GM21360 (cell line): Measurements from ENCODE around the gene ATP7B.

Experiments
- ATAC-seq: cut with Tn5 transposase; IDR thresholded peaks from one replicate; pipeline ENCODE4 v1.9.1; 2021; ENCODE audit warnings: mild to moderate bottlenecking, moderate library complexity; ENCODE audit not compliant: unreplicated experiment

Gene ATP7B

DNA sequence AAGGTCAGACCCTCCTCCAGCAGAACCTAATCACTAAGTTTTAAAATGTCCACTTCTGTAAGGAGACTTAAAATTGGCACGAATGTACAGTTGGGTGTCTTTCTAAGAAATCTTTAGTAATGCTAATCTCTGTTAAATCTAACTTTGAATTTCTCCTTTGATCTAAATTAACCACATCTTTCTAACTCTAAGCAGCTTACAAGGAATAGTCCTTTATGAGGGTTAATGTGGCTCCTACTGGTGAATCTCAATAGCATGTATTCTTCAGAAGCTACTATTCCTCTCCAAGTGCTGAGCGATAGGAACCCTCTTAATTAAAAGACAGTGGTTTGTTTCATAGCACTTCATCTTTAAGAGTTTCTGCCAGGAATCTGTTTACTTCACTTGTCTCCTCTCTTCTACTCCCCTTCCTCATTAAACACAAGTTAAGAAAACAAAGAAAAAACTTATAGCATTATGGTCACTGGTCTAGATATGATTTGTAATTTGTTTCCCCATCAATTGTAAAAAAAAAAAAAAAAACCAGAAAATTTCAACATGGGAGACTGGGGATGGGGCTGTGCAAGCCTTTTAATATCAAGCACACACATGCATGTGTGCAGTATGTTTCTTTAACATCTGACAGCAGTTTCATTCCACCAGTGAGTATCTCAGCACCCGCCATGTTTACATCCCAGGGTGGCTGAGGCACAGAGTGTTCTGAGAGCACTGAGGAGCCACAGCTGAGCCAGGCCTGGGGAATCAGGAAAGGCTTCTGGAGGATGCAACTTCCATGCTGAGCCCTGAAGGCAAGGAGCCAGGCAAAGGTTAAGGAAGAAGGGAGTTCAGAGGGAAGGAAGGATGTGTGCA lies 57.7 kb downstream of the ATP7B start:
- no peak for ATAC-seq

DNA sequence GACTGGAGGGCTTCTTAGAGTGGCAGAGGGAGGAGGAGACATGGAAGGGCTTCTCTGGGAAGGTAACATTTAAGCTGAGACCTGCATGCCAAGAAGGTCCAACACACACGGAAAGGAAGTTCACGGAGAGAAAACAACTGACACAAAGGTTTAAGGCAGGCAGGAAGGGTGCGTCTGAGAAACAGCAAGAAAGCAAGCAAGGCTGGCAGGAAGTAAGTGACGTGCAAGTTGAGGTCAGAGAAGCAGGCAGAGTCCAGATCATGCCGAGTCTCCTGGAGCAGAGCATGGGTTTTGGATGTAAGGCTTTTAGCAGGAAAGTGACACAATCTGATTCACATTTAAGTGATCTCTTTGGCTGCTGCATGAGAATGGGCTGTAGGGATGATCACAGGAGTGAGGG lies 60.5 kb downstream of the ATP7B start:
- ATAC-seq: no peak

DNA sequence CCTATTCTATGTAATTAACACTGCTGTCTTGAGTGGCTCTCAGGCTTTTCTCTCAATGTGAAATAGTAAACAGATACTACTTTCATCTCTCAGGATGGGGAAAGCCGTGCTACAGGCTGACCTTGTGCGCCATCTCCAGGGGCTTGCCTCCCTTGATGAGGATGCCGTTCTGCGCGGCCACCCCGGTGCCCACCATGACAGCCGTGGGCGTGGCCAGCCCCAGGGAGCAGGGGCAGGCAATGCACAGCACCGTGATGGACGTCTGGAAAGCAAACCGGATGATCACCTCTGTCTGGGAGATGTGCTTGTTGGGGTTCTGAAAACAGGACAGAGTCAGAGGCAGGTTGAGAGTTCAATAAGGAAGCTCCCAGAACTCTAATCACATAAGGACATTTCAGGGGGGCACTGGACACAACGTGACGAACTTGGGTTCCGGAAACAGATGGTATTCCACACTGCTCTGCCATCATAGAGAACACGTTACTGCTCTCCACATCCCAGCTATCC lies 65.0 kb downstream of the ATP7B start:
- ATAC-seq: no peak

DNA sequence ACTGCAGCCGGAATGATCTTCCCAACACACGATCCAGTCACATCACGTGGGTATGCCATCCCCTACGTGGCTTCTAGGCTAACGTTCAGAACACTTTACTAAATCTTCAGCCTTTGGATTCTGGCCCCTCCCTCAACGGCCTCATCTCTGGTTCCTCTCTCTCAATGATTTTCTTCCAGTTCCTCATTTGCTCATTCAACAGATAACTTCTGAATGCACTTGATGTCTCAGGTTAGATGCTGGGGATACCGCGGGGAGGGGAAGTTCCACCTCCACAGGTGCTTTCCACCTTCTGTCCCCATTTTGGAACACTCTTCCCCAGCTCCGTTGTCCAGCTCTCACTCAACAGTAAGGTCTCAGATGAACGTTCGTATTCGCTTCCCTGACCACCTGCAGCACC lies 66.1 kb downstream of the ATP7B start:
- ATAC-seq: peak; percentile 78

DNA sequence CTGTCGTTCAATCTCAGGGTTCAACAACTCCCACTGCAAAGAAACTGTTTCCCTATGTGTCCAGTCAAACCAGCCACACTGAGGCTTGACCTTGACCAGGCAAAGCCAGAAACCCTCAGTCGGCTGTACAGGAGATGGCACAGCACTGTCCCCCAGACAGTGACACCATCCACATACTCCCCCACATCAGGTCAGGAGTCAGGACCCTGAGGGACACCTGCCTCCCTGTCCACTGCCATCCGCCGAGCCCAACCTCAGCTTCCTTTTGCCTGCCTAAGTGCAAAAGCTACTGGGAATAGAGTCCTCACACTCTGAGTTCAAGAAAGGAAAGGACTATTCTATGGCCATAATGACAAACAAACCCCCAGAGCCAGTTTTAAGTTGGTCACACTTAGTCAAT lies 66.8 kb downstream of the ATP7B start:
- no peak for ATAC-seq

DNA sequence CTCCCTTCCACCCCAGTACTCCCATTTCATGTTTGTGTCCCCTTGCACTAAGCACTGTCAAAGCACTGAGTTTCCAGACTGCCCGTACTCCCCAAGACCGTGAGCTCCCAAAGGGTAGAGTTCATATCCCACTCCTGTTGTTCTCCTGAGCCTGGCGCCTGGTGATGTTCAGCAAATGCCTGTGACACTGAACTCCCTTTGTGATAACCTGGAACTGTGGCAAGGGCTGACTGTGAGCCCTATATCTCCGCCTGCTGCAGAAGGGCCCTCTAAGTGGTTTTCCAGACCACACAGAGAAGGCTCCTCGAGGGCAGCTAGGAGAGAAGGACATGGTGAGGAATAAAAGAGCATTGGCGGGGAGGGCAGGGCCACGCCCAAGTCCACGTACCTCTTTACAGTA lies 67.5 kb downstream of the ATP7B start:
- no peak for ATAC-seq

DNA sequence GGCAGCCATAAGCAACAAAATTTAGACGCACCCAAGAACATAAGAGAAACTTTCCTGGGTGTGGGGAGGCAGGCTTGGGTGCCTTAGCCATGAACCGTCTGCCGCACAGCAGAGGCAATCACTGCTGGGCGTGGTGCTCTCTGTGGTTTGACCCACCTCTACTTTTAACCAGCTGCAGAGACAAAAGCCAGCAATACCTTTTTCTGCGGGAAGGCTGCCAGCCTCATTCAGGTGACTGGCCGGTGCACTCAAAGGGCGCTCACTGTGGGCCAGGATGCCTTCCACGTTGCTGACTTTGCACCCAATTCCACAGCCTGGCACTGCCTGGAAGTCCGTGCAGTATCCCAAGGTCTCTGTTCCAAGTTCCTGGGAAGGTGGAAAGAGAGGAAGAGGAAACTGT lies 69.1 kb downstream of the ATP7B start:
- ATAC-seq: no peak

DNA sequence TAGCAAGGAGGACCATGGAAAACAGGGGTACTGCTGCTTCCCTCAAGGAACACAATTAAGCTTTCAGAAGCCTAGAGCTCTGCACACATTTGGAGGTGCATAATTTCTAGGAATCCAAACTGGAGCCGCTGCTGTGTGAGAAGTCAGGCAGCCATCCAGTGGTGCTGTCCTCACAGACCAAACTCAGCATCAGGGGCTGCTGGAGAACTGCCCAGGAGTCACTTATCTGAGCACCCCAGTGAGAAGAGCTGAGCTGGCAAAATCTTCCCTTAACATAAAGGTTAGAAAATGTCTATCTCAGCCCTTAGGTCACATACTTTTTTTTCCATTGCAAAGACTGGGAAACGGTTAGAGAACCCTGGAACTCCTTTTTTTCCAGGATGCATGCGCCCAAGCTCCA lies 72.8 kb downstream of the ATP7B start:
- no peak for ATAC-seq

DNA sequence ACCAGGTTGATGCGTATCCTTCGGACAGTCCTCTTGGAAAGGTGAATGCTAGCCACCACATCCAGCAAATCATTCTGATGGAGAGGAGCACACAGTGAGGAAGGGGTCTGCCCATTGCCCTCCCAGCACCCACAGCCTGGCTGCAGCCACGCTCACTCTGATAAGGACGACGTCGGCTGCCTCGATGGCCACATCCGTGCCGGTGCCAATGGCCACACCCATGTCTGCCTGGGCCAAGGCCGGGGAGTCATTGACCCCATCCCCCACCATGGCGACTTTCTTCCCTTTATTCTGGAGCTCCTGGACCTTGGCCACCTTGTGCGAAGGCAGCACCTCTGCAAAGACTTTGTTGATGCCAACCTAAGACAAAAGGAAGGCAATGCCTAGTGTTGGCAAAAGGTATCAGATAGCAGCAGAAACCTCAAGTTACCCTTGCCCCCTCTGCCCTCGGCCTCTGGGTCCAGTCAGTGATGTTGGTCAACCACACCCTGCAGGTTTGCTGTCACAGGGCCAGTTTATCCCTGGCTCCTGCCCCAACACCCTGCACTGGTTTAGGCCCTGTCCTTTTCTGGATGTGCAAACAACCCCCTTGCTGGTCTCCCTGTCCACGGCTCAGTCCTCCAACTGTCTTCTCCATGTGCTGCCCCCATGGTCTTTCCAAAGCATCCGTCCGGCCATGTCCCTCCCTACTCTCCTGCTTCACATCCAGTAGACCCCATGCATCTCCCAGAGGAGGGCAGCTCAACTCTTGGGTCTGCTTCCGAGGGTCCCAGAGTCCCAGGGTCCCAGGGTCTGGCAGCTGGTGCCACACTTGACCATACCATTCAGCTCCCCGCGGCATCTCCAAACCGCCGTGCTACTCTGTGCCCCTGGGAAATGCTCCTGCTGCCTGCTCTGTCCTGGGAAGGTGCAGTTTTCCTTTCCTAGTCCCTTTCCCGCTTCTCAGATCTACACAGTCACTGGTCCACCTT lies 73.6 kb downstream of the ATP7B start:
- no peak for ATAC-seq

DNA sequence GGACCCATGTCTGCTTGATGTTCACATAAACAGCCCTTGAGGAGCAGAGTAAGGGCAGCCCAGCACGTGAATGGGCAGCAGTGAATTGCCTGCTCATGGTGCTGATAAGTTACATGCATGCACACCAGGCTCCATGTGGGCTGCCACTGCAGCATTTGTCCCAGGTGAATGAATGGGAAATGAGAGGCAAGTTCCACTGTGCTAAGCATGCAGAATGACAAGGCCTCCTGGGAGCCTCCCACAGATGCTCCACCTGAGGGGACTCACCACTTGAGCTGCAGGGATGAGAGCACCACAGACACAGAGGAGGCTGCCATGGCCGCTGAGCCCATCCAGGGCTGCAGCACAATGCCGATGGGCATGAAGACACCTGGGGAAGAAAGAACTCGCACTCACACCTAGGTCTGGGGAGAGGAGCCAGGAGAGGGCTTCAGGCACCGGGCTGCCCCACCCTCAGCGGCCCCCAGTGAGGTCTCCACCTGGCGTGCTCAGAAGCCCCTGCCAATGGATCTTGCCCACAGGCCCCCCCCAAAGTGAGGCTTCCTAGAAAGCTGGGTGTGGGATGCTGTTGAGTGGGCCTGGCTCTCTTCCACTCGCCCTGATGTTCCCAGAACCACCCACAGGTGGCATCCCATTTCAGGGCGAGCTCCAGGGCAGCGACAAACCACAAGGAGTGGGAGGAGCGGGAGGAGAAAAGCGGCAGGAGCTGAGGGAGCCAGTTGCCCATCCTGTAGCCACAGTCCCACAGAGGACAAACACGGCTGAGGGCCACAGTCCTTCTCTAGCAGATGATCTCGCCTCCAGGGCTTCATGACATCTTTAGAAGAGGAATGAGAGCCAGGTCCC lies 75.7 kb downstream of the ATP7B start:
- no peak for ATAC-seq

DNA sequence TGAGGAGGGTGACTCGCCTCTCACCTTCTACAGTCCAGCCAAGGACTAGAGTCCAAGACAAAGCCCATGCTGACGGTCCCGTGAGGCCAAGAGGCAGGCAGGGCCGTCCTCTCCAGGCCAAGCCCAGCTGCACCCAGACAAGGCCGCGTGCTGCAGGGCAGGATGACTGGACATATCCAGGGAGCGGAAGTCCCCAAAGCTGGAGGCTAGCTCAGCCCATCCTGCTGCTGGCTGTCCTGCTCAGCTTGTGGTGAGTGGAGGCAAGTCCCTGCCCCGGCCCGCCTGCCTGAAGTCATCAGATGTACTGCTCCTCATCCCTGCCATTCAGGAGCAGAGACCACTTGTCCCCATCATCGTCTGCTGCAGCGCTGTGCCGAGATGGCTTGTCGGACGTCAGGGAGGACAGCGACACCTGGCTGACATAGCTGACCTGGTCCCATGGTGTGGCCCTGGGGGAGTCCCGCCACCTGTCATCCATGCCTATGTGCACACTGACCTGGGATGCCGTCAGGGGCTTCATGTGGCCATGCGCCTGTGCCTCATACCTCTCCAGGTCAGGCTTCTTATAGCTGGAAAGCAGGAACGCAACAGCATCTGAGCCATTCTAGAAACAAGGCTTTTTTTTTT lies 76.7 kb downstream of the ATP7B start:
- no peak for ATAC-seq

DNA sequence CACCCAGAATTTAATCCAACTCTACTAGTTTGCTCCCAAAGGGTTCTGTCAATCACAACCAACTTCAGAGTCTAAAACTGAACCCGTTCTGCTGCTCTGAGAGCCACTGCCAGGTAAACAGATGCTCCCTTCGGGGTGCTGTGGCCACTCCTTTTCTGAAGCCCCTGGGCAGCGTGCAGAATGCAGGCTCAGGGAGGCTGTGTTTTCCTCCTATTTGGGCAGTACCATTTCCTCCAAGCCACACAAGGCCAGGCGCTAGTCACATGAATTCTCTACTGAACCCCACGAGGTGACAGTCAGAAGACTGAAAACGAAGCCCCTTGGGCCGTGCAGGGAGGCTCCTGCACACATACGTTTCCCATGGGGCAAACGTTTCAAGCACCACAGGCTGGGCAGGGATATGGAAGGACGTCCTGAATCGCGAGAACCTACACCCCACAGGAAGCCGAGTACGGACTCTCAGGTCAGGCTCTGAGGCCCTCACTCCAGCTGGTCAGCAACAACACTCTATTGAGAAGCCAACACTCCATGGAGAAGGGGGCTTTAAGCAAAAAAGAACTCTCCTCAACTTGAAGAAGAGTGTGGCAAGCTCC lies 77.7 kb downstream of the ATP7B start:
- no peak for ATAC-seq

DNA sequence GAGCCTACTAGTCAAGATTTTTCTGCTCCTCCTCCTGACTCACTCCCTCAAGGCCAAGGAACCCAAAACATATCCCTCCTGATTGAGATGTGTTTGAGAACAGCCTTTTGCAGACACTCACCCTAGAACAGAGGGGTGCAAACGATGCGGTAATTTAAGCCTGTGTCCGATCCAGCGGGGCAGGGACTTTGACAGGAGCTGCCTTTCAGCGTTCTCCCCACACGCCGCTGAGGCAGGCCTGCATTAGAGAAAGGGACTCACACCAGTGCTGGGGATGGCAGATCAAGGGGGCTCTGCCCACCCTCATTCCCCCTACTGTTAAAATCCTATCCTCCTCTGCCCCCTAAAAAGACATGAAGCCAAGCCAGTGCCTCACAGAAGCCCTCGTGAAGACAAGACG lies 79.0 kb downstream of the ATP7B start:
- ATAC-seq: no peak

DNA sequence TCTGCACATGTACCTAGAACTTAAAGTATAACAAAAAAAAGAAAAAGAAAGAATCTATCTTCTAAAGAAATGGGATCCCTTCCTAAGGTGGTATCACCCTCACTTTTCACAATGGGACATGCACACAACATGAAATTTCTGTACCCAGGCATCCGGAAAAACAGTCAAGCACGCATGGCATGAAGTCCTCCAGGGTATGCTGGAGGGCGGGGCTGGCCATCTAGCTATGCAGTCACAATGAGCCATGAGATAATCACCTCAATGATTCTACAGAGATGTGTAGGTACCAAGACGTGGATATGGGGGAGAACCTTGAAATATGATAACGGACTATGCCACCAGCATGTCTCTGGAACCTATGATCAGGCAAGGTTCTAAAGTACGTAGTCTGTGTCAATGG lies 79.6 kb downstream of the ATP7B start:
- ATAC-seq: no peak

DNA sequence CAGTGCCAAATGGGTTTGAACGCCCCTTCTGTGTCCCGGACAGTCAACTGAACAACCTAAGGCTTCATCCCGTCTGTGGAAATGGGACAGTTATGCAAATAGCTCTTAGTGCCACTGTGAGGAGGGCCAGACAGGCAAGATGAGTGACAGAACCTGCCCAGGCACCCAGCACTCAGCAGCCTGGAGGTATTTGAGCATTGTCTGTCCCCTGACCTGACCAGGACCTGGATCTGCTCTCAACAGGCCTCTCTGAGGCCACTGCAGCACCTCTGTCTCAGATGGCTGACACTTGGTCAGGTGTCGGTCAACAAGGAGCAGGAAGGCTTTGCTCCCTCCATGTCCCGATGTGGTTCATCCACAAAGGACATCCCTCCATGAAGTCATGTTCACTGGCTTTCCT lies 81.6 kb downstream of the ATP7B start:
- no peak for ATAC-seq

DNA sequence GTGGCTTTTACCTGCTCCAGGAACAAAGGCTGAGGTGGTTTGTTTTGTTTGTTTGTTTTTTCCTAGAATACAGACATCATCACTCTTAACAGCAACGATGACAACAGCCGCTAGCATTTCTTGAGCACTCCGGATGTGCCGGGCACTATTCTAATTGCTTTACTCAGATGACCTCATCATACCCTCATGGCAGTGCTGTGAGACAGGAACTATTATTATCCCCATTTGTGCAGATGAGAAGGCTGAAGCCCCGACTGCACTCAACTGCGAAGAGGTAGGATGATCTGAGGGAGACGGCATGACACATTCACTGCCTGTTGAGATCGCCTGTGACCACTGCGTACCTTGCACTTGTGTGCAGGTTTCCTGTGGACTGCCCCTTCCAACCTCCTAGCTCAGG lies 83.0 kb downstream of the ATP7B start:
- peak; percentile 53 for ATAC-seq

DNA sequence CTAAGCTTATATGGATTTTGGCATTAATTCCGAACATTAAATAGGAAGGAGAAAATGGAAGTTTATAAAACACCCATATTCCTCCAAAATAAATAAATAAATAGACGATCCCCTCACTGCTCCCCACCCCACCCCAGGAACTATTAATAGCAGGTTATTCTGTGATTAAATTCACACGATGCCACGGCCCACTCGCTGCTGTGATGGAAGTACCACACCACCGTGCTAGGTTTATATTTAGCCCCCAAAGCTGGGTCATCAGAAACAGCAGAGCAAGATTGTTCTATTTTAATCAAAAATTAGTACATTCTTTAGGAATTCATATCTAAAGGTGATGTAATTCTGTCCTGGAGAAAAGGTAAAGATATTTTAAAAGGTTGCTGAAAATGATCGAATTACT lies 84.1 kb downstream of the ATP7B start:
- ATAC-seq: no peak

DNA sequence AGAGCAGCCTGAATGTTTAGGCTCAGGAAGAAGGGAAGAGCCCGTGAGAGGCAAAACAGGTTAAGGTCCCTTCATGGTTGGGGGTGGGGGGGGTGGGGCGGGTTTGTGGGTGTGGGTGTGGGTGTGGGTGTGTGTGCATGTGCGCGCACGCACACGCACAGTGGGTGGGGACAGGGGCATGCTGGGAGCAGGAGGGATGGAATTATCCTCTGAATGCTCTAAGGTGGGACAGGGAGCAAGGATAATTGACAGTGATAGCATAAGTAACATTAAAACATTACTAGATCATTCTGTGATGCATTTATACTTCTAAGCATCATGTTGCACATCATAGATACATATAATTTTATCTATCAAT lies 84.7 kb downstream of the ATP7B start:
- no peak for ATAC-seq

DNA sequence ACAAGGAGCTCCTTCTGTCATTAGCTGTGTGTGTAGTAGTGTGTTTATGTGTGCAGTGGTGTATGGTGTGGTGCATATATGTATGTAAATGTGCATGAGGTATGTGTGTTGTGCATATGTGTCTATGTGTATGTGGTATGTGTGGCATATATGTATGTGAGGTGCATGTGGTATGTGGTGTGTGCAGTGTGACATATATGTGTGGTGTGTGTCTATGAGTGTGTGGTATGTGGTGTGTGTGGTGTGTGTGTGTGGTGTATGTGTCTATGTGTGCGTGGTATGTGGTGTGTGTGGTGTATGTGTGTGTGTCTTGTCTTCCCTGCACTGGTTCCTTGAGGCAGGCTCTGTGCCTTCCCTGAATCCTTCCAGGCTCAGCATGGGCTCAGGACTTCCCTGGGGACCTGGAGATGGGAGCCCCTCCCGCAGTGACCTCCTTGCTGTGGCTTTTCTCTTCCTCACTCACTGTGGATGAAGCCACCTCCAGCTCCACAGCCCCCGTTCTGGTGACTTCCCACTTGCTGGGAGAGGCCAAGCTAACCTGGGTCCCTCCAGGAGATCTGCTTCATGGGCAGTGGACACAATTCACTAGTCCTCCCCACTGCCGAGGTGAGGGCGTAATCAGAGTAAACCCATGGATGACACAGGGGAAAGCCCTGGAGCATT lies 85.3 kb downstream of the ATP7B start:
- ATAC-seq: no peak
